ENCODE results near the gene TOLLIP.
"Not testable (repeated sequence)": the region's sequence is repeated elsewhere in the genome, so short reads cannot be mapped to it uniquely, and the experiment has no call there.

The TOLLIP gene

GRCh38 chr11:1343391-1344055 lies 34.1 kb upstream of the TOLLIP start:
- no peak for FAIRE-seq

DNA sequence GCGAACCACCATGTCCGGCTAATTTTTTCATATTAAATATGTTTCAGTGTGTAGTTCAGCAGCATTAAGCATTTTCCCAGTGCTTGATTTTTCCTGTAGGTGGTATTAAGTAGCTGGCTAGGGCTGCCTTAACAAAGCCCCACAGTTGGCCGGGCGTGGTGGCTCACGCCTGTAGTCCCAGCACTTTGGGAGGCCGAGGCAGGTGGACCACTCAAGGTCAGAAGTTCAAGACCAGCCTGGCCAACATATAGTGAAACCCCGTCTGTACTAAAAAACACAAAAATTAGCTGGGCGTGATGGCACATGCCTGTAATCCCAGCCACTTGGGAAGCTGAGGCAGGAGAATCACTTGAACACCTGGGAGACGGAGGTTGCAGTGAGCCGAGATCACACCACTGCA lies 33.5 kb upstream of the TOLLIP start:
- no peak for FAIRE-seq

DNA sequence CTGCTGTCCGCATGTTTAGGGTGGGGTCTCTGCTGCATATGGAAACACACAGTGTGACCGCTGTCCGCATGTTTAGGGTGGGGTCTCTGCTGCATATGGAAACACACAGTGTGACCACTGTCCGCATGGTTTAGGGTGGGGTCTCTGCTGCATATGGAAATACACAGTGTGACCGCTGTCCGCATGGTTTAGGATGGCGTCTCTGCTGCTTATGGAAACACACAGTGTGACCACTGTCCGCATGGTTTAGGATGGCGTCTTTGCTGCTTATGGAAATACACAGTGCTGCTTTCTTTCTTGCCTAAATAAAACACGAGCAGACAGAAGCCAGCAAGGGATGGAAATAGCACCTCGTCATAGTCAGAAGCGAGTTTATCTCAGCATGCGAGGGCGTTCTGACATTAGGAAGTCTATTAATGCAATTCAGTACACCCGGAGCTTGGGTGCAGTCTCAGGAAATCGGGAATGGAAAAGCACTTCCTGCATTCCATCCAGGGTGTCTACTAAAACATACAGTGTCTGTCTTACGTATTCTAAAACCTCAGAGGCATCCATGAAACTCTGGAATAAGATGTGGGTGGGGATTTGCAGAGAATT lies 32.6 kb upstream of the TOLLIP start:
- FAIRE-seq, result no peak

DNA sequence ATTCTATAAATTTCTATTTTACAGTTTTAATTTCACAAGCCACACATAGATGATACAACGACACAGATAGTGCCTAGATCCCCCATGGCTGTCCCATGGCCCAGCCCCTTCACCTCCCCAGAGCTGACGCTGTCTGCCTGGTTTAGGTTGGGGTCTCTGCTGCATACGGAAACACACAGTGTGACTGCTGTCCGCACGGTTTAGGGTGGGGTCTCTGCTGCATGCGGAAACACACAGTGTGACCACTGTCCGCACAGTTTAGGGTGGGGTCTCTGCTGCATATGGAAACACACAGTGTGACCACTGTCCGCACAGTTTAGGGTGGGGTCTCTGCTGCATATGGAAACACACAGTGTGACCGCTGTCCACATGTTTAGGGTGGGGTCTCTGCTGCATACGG lies 31.8 kb upstream of the TOLLIP start:
- FAIRE-seq, result not testable (repeated sequence)

GRCh38 chr11:1340111-1340510 lies 30.7 kb upstream of the TOLLIP start:
- no peak for FAIRE-seq

GRCh38 chr11:1339066-1339675 lies 29.7 kb upstream of the TOLLIP start:
- FAIRE-seq, result no peak

DNA sequence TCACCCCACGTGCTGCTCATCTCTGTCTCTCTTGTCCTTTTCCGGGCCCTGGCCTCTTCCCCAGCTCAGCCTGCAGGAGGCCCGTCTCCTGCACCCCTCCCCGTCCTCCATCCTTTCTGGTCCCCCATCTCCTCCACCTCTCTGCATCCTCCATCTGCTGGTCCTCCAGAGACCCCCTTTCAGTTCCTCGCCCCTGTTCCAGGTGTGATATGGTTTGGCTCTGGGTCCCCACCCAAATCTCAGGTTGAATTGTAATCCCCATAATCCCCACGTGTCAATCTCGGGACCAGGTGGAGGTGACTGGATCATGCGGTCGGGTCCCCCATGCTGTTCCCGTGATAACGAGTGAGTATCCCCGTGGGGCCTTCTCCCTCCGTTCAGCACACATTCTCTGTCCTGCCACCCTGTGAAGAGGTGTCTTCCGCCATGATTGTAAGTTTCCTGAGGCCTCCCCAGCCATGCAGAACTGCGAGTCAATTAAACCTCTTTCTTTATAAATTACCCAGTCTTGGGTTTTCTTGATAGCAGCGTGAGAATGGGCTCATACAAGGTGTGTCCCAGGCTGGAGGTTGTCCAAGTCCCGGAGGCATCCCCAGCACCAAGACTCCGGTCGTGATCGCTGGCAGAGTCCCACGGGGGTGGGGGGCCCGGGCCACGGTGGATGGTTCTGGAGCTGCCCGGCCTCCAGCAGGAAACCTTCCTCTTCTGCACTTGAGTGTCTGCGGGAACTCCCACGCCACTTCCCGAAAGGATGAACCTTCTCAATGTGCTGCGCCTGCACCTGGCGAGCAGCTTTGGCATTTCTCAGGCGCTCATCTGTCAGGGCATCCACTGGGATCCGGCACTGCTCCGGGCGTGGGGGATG lies 29.0 kb upstream of the TOLLIP start:
- no peak for FAIRE-seq

GRCh38 chr11:1337647-1338007 lies 28.2 kb upstream of the TOLLIP start:
- no peak for FAIRE-seq

GRCh38 chr11:1336836-1337646 lies 27.6 kb upstream of the TOLLIP start:
- FAIRE-seq, result no peak

GRCh38 chr11:1335811-1336761 lies 26.7 kb upstream of the TOLLIP start:
- FAIRE-seq, result no peak

GRCh38 chr11:1335264-1335810 lies 25.9 kb upstream of the TOLLIP start:
- no peak for FAIRE-seq

DNA sequence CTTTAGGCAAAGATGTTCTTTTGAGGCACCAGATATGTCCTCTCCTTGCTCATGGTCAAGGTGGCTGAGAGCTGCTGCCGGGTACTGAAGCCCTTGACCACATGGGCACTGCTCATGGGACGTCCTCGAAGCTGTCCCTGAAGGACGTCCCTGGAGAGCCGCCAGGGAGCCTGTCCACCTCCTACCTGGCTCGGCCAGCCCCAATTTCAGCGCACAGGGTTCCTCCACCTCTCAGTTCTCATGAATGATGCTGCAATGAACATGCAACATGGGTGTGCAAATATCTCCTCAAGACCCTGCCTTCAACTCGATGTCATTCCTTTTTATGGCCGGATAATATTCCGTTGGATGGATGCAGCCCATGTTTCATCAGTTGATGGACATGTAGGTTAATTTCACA lies 24.4 kb upstream of the TOLLIP start:
- no peak for FAIRE-seq

DNA sequence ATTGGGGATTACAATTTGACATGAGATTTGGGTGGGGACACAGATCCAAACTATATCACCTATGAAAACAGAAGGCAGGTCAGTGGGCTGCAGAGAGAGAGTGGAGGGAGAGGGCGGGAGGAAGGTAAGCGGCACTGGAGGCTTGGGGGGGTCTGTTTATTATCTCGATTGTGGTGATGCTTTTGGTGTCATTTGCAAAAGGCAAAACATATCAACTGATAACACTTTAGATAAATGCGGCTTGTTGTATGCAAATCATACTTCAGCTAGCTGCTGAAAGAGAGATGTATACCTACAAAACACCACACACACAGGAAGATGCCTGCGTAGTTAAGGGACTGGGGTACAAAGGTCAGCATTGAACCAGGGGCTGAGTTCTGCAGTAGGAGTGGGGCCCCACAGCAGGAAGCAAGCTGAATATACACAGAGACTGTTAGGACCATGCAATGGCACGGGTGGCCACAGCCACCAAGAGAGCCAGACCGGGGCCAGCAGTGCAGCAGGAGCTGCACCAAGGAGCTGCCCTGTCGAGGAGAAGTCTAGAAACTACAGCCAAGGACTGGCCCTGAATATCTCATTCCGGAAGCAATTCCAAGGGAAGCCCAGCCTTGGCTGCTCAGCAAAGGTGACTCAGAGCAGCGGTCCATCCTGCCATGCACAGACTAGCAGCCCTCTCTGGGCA lies 23.8 kb upstream of the TOLLIP start:
- no peak for FAIRE-seq

DNA sequence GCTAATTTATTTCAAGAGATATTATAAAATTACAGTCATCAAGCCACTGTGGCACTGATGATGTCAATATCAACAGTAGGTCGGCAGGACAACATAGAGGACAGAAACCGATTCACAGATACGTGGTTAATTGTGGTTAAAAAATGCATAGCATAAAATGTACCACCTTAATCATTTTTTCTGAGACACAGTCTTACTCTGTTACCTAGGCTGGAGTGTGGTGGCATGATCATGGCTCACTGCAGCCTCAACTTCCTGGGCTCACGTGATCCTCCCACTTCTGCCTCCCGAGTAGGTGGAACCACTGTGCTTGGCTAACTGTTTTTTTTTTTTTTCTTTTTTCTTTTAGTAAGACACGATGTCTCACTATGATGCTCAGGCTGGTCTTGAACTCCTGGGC lies 21.0 kb upstream of the TOLLIP start:
- FAIRE-seq, result no peak

- no peak for FAIRE-seq
Measured at GRCh38 chr11:1327064-1327460, 17.6 kb upstream of the TOLLIP start.

- no peak for FAIRE-seq
Measured at GRCh38 chr11:1326435-1327063, 17.1 kb upstream of the TOLLIP start.

DNA sequence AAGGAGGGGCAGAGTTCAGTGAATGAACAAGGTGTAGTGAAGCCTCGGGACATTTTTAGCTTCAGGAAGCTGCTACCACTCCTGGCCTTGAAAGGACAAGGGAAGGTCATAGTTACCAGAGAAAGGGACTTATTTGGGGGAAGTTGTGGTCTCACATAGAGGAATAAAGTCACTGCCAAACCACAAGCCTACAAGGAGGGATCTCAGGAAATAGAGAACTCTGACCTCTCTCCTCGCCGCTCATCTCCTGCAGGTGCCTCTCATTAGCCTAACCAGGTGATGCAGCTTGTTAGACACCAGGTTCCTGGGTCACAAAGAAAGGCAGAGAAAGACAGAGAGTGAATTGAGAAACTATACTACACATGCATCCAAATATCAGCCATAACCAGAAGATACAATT lies 14.3 kb upstream of the TOLLIP start:
- FAIRE-seq, result no peak

GRCh38 chr11:1317993-1318392 lies 8.6 kb upstream of the TOLLIP start:
- FAIRE-seq, result no peak

DNA sequence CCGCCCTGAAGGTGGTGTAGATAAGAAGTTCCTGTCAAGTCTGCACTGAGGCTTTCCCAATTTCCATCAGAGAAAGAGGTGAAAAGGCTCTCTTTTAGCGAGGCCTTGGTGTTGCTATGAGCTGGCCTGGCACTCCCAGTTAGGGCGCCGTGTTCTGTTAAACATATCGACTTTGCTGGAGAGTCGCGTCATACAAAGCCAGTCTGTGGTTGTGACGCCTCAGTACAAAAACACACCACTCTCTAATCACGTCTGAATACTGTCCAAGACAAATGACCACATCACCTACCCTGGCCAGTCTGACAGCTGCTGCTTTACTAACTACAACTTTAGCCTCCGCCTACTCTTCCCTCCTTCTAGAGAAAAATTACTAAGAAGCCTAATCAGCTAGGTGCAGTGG lies 8.0 kb upstream of the TOLLIP start:
- no peak for FAIRE-seq

Data from colon (tissue), 2 donors.